ENCODE results near the gene GTPBP8. TPM values are rescaled to one million over a fixed set of nuclear protein-coding genes. Genes with fewer than 3 reads are reported as not detected.

The GTPBP8 gene
- total and polyA plus RNA-seq, 2 of the 13 experiments (the other 11 are each of a cell fraction or from before 2014, with no cell fraction given): 12.5 to 16.7 TPM

- TF ChIP-seq CC2D1A (CRISPR knock-in tag; IDR thresholded peaks at IDR 0.05): peak; percentile 74; the same call in 1 of the 2 replicates
- TF ChIP-seq ARNTL (CRISPR knock-in tag; IDR thresholded peaks at IDR 0.05): peak; percentile 70; the same call in 1 of the 2 replicates
- no peak for TF ChIP-seq ZNF549 (CRISPR knock-in tag; IDR thresholded peaks at IDR 0.05)
- no peak for TF ChIP-seq SOX6 (IDR thresholded peaks at IDR 0.05)
- peak; percentile 56; the same call in 1 of the 2 replicates for TF ChIP-seq SOX6 (CRISPR knock-in tag; IDR thresholded peaks at IDR 0.05)
- TF ChIP-seq, protein P1, sequence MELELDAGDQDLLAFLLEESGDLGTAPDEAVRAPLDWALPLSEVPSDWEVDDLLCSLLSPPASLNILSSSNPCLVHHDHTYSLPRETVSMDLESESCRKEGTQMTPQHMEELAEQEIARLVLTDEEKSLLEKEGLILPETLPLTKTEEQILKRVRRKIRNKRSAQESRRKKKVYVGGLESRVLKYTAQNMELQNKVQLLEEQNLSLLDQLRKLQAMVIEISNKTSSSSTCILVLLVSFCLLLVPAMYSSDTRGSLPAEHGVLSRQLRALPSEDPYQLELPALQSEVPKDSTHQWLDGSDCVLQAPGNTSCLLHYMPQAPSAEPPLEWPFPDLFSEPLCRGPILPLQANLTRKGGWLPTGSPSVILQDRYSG (CRISPR knock-in tag; IDR thresholded peaks at IDR 0.05): no peak
- TF ChIP-seq MEF2D (CRISPR knock-in tag; IDR thresholded peaks at IDR 0.05): peak; percentile 78
- no peak for TF ChIP-seq FOXC1 (CRISPR knock-in tag; IDR thresholded peaks at IDR 0.05; ENCODE audit: borderline replicate concordance)
- no peak for TF ChIP-seq BRCA1 (CRISPR knock-in tag; IDR thresholded peaks at IDR 0.05)
- no peak for TF ChIP-seq ZNF720 (CRISPR knock-in tag; IDR thresholded peaks at IDR 0.05)
- TF ChIP-seq PRPF4 (IDR thresholded peaks at IDR 0.05; ENCODE audit: low read depth, low read length, poor library complexity, severe bottlenecking): no peak
- peak; percentile 45; the same call in 1 of the 2 replicates for TF ChIP-seq ZNF354B (CRISPR knock-in tag; IDR thresholded peaks at IDR 0.05)
- peak; percentile 51; the same call in 1 of the 2 replicates for TF ChIP-seq TBX3 (IDR thresholded peaks at IDR 0.05; ENCODE audit: borderline replicate concordance)
- no peak for TF ChIP-seq JDP2 (CRISPR knock-in tag; IDR thresholded peaks at IDR 0.05; ENCODE audit: borderline replicate concordance)
- TF ChIP-seq UBTF (CRISPR knock-in tag; IDR thresholded peaks at IDR 0.05): peak; percentile 90
- TF ChIP-seq ZNF75D (CRISPR knock-in tag; IDR thresholded peaks at IDR 0.05; ENCODE audit: borderline replicate concordance): no peak
- peak; percentile 9; the same call in 1 of the 2 replicates for TF ChIP-seq NCOA2 (CRISPR knock-in tag; IDR thresholded peaks at IDR 0.05)
- peak; percentile 86 for TF ChIP-seq ZNF225 (CRISPR knock-in tag; IDR thresholded peaks at IDR 0.05)
- no peak for TF ChIP-seq SIX1 (CRISPR knock-in tag; IDR thresholded peaks at IDR 0.05; ENCODE audit: borderline replicate concordance)
- TF ChIP-seq, protein P2, sequence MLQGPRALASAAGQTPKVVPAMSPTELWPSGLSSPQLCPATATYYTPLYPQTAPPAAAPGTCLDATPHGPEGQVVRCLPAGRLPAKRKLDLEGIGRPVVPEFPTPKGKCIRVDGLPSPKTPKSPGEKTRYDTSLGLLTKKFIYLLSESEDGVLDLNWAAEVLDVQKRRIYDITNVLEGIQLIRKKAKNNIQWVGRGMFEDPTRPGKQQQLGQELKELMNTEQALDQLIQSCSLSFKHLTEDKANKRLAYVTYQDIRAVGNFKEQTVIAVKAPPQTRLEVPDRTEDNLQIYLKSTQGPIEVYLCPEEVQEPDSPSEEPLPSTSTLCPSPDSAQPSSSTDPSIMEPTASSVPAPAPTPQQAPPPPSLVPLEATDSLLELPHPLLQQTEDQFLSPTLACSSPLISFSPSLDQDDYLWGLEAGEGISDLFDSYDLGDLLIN (CRISPR knock-in tag; IDR thresholded peaks at IDR 0.05; ENCODE audit: borderline replicate concordance): 0 out of 2 replicates have a peak, but pooled peaks have one; percentile 84
- TF ChIP-seq ZNF138 (CRISPR knock-in tag; IDR thresholded peaks at IDR 0.05; ENCODE audit: low read depth): peak; percentile 83; the same call in 1 of the 2 replicates
- TF ChIP-seq, protein P3, sequence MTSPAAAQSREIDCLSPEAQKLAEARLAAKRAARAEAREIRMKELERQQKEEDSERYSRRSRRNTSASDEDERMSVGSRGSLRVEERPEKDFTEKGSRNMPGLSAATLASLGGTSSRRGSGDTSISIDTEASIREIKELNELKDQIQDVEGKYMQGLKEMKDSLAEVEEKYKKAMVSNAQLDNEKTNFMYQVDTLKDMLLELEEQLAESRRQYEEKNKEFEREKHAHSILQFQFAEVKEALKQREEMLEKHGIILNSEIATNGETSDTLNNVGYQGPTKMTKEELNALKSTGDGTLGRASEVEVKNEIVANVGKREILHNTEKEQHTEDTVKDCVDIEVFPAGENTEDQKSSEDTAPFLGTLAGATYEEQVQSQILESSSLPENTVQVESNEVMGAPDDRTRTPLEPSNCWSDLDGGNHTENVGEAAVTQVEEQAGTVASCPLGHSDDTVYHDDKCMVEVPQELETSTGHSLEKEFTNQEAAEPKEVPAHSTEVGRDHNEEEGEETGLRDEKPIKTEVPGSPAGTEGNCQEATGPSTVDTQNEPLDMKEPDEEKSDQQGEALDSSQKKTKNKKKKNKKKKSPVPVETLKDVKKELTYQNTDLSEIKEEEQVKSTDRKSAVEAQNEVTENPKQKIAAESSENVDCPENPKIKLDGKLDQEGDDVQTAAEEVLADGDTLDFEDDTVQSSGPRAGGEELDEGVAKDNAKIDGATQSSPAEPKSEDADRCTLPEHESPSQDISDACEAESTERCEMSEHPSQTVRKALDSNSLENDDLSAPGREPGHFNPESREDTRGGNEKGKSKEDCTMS (CRISPR knock-in tag; conservative IDR thresholded peaks at IDR 0.05): no peak
- peak; percentile 90 for TF ChIP-seq PHF20 (CRISPR knock-in tag; IDR thresholded peaks at IDR 0.05)
These were observed 28.7 kb downstream of the GTPBP8 start (continued) for GRCh38 chr3:113019182-113020137.
